ENCODE data around the gene JAML. TPM values are rescaled to one million over a fixed set of nuclear protein-coding genes. Genes with fewer than 3 reads are reported as not detected.

JAML gene
- total and polyA plus RNA-seq, 2 of the 13 experiments (the other 11 are each of a cell fraction or from before 2014, with no cell fraction given): 2.0 to 3.3 TPM

DNA sequence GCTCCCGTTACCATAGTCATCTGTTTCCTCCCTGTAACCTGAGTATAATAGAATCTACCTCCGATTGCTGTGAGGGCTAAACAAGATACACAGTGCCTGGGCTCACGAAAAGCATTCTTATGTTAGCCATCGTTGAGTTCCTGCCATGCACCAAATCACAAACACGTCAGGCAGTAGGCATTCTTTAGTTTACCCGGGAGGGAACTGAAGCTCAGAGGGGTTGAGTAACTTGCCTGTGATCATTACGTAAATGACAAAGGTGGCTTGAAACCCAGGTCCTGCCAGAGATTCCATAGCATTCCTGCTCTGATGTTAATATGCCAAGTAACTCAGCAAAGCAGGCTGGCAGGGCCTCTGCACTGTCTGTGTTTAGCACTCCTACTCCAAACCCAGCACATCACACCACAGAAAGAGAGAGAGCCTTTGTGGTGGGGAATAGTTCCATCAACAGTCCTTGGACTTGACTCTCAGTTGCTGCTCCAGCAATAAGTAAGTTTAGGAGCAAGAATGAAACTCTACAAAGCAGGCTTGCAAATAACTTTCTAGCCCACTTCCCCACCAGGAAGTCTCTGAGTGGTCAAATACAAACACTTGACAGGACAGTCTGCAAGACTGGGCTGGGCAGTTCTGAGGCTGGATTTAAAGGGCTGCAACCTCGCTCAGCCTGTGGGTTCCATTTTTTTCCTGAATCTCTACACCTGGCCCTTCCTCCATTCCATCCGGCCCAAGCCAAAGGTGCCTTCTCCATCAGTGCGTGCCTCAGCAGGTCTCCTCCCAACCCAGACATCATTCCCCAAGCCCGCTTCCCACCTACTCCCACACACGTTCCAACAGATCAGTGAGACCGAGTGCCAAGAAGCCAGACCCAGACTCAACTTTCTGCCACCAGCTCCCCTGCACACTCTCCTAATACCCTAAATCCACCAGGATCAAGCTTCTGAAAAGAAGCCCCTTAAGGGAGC is 49.5 kb downstream of the JAML start (continued):
- 0 out of 2 replicates have a peak, but pooled peaks have one; percentile 6 for TF ChIP-seq HOXA3 (CRISPR knock-in tag; IDR thresholded peaks at IDR 0.05)
- TF ChIP-seq, protein P1, sequence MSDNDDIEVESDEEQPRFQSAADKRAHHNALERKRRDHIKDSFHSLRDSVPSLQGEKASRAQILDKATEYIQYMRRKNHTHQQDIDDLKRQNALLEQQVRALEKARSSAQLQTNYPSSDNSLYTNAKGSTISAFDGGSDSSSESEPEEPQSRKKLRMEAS (IDR thresholded peaks at IDR 0.05): peak; percentile 23; the same call in 1 of the 2 replicates
- TF ChIP-seq FOXA1 (IDR thresholded peaks at IDR 0.05): no peak
- TF ChIP-seq FOXA1 (CRISPR knock-in tag; IDR thresholded peaks at IDR 0.05): 0 out of 2 replicates have a peak, but pooled peaks have one; percentile 33

DNA sequence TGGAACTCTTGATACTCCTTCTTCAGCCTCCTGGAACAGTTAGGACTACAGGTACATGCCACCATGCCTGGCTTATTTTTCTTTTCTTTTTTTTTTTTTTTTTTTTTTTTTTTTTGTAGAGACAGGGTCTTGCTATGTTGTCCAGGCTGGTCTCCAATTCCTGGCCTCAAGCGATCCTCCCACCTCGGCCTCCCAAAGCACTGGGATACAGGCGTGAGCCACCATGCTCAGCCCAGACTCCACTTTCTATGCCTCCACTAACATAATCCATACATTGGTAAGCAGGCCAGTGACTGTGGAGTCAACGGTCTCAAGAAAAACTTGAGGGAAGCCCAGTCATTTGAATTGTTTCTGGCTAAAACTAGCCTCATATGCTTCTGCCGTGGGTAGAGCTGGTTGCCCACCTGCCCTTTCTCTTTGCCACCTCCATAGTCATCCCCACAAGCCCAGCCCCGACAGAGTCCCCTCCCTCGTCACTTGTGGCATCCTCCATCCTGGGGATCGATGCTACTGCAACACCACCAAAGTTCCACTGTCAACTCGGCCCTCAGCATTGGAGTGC is 50.7 kb downstream of the JAML start:
- ChIA-PET POLR2A (interaction anchor here (1.1 kb wide), 1 partner anchor 21 kb away, joined by 10 read pairs; no protein-coding TSS in a partner anchor), CTCF (ENCODE audit: low intra/inter-chr PET ratio, low total read pairs) (no interaction called here)
- 82% methylated on average over 9 of the region's 9 CpGs for whole genome bisulfite sequencing (ENCODE audit: low lambda C conversion rate)
- H3K9ac ChIP-seq (ENCODE audit: insufficient read depth, low read depth, low read length): no peak overlapping the region
- ATAC-seq: no peak
- no peaks in the 10 kb centered on the region for H3K36me3 ChIP-seq (replicated peaks in 1 of 2; ENCODE audit: control insufficient read depth in 1 of 2, insufficient read depth in 2 of 2, low read length in 2 of 2)
- no peak overlapping the region for H3K4me3 ChIP-seq (replicated peaks in 1 of 3; ENCODE audit: insufficient read depth in 1 of 3, low read depth in 2 of 3, low read length in 3 of 3)
- H3K4me1 ChIP-seq (ENCODE audit: insufficient read depth, low read length): peaks cover 34% of the 10 kb centered on the region
- TF ChIP-seq GLI4 (CRISPR knock-in tag; IDR thresholded peaks at IDR 0.05; ENCODE audit: borderline replicate concordance) (no peak), ZNF629 (CRISPR knock-in tag; conservative IDR thresholded peaks at IDR 0.05) (no peak), NR1H2 (CRISPR knock-in tag; IDR thresholded peaks at IDR 0.05; ENCODE audit: borderline replicate concordance, low read depth) (no peak), LCORL (IDR thresholded peaks at IDR 0.05) (no peak), LCORL (CRISPR knock-in tag; IDR thresholded peaks at IDR 0.05) (no peak)
- TF ChIP-seq, protein P2, sequence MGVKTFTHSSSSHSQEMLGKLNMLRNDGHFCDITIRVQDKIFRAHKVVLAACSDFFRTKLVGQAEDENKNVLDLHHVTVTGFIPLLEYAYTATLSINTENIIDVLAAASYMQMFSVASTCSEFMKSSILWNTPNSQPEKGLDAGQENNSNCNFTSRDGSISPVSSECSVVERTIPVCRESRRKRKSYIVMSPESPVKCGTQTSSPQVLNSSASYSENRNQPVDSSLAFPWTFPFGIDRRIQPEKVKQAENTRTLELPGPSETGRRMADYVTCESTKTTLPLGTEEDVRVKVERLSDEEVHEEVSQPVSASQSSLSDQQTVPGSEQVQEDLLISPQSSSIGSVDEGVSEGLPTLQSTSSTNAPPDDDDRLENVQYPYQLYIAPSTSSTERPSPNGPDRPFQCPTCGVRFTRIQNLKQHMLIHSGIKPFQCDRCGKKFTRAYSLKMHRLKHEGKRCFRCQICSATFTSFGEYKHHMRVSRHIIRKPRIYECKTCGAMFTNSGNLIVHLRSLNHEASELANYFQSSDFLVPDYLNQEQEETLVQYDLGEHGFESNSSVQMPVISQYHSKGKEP (CRISPR knock-in tag; IDR thresholded peaks at IDR 0.05): no peak
- TF ChIP-seq, protein P3, sequence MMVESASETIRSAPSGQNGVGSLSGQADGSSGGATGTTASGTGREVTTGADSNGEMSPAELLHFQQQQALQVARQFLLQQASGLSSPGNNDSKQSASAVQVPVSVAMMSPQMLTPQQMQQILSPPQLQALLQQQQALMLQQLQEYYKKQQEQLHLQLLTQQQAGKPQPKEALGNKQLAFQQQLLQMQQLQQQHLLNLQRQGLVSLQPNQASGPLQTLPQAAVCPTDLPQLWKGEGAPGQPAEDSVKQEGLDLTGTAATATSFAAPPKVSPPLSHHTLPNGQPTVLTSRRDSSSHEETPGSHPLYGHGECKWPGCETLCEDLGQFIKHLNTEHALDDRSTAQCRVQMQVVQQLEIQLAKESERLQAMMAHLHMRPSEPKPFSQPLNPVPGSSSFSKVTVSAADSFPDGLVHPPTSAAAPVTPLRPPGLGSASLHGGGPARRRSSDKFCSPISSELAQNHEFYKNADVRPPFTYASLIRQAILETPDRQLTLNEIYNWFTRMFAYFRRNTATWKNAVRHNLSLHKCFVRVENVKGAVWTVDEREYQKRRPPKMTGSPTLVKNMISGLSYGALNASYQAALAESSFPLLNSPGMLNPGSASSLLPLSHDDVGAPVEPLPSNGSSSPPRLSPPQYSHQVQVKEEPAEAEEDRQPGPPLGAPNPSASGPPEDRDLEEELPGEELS (CRISPR knock-in tag; IDR thresholded peaks at IDR 0.05): no peak
- BruUV-seq (replicated peaks): no TSS peak
- H3K27ac ChIP-seq (ENCODE audit: extremely low read length, insufficient read depth, low read length): no peak overlapping the region
- no peak for FAIRE-seq
- H3K4me2 ChIP-seq (ENCODE audit: low read depth, low read length): no peak overlapping the region
- no peaks in the 10 kb centered on the region for H3K79me2 ChIP-seq (ENCODE audit: insufficient read depth, low read length)
- no peak for DNase-seq (ENCODE audit: low spot score)
- peaks cover 1 to 40% of the 10 kb centered on the region in 2 experiments; a peak in 4 of 5 replicates for H3K27me3 ChIP-seq (ENCODE audit: control insufficient read depth in 1 of 2, insufficient read depth in 2 of 2, low read length in 2 of 2)
- no peaks in the 10 kb centered on the region for H3K9me3 ChIP-seq (ENCODE audit: low read length)
- in situ Hi-C loops (cut with HindIII; ENCODE audit: extremely low pct_ligation_motif_present, low pct_unique_long_range_greater_than_20kb) (no loop called here), intact Hi-C loops (cut with micrococcal nuclease; ENCODE audit: unreplicated experiment) (no loop called here)
- H4K20me1 ChIP-seq (ENCODE audit: insufficient read depth, low read length): no peaks in the 10 kb centered on the region
- no peak overlapping the region for H2AFZ ChIP-seq (ENCODE audit: low read length)
